NCI-H446 treated with DMSO at 0.1 percent for 48 hours (cell line): ENCODE results near the gene ASTL.

Experiments used
- DNase-seq: peaks from one replicate; lab custom pipeline; 2025; lab: John Stamatoyannopoulos, UW

The ASTL gene

GRCh38 chr2:96159084-96159830 lies 21.0 kb upstream of the ASTL start:
- no peak for DNase-seq

GRCh38 chr2:96158554-96158940 lies 20.2 kb upstream of the ASTL start:
- no peak for DNase-seq

GRCh38 chr2:96157649-96158553 lies 19.6 kb upstream of the ASTL start:
- no peak for DNase-seq

GRCh38 chr2:96156926-96157648 lies 18.8 kb upstream of the ASTL start:
- no peak for DNase-seq

GRCh38 chr2:96156011-96156820 lies 17.9 kb upstream of the ASTL start:
- DNase-seq, result no peak

- DNase-seq, result no peak
Measured at GRCh38 chr2:96154506-96155380, 16.4 kb upstream of the ASTL start.

- no peak for DNase-seq
Measured at GRCh38 chr2:96153991-96154431, 15.7 kb upstream of the ASTL start.

- no peak for DNase-seq
Measured at GRCh38 chr2:96153291-96153713, 15.0 kb upstream of the ASTL start.

GRCh38 chr2:96152304-96153161 lies 14.2 kb upstream of the ASTL start:
- DNase-seq, result no peak

- no peak for DNase-seq
Measured at GRCh38 chr2:96151595-96152303, 13.4 kb upstream of the ASTL start.

GRCh38 chr2:96150791-96151594 lies 12.7 kb upstream of the ASTL start:
- no peak for DNase-seq

GRCh38 chr2:96150007-96150640 lies 11.8 kb upstream of the ASTL start:
- no peak for DNase-seq

- peak; percentile 17 for DNase-seq
Measured at GRCh38 chr2:96148410-96149217, 10.3 kb upstream of the ASTL start.

- DNase-seq, result no peak
Measured at GRCh38 chr2:96147593-96148201, 9.4 kb upstream of the ASTL start.

- no peak for DNase-seq
Measured at GRCh38 chr2:96146881-96147592, 8.7 kb upstream of the ASTL start.
